HepG2 (cell line): Measurements from ENCODE around the gene HES7. TPM values are rescaled to one million over a fixed set of nuclear protein-coding genes. Genes with fewer than 3 reads are reported as not detected.

ENCODE experiments used
- AKNA ChIP-seq: sonication (generic); formaldehyde crosslinking; IDR thresholded peaks from 2 replicates; pipeline ENCODE4 v1.4.0; 2020; ENCODE audit warnings: missing genetic modification reagents, borderline replicate concordance
- CENPT ChIP-seq: sonication (generic); formaldehyde crosslinking; IDR thresholded peaks from 2 replicates; pipeline ENCODE4 v1.8.0; 2022; ENCODE audit warnings: low read depth, mild to moderate bottlenecking, moderate library complexity, missing genetic modification reagents
- FOSL2 ChIP-seq: sonication (generic); formaldehyde crosslinking; IDR thresholded peaks from 2 replicates; pipeline ENCODE4 v1.4.0; 2020; ENCODE audit warnings: missing genetic modification reagents
- HOXD1 ChIP-seq: sonication (generic); formaldehyde crosslinking; IDR thresholded peaks from 2 replicates; pipeline ENCODE4 v1.5.0; 2020; ENCODE audit warnings: missing genetic modification reagents
- IRF2 ChIP-seq: IDR thresholded peaks from 2 replicates; pipeline ENCODE4 v1.6.1; 2018; ENCODE audit warnings: missing genetic modification reagents, missing compliant biosample characterization
- NFKBIZ ChIP-seq: IDR thresholded peaks from 2 replicates; pipeline ENCODE4 v1.6.1; 2018; ENCODE audit warnings: missing genetic modification reagents, missing compliant biosample characterization
- ZNF317 ChIP-seq: sonication (generic); formaldehyde crosslinking; IDR thresholded peaks from 2 replicates; pipeline ENCODE4 v1.5.0; 2020; ENCODE audit warnings: mild to moderate bottlenecking, missing genetic modification reagents
- ZNF33B ChIP-seq: sonication (generic); formaldehyde crosslinking; IDR thresholded peaks from 2 replicates; pipeline ENCODE4 v1.5.1; 2020; ENCODE audit warnings: mild to moderate bottlenecking, missing genetic modification reagents
- ZNF709 ChIP-seq: sonication (generic); formaldehyde crosslinking; IDR thresholded peaks from 2 replicates; pipeline ENCODE4 v1.5.0; 2020; ENCODE audit warnings: mild to moderate bottlenecking, missing genetic modification reagents
- polyA plus RNA-seq, 8 experiments: library from polyadenylated mRNA; depleted of rRNA in 3 of 8; stranded (reverse) in 7 of 8; unstranded in 1 of 8; fragments of >200 nt; fragmentation: Illumina TruSeq in 4 of 8; extraction: Trizol in 4 of 8; gene quantifications; 2 replicates each; pipeline versions ENCODE4 v1.2.1 to v1.2.3, GENCODE V29; 2011 to 2016; ENCODE audit warnings: low read depth in 4 of 8, missing spikeins in 1 of 8, mixed read lengths in 1 of 8; ENCODE audit not compliant: insufficient read depth in 1 of 8
- total RNA-seq, 5 experiments: library from RNA; depleted of rRNA; stranded (reverse); fragments of >200 nt; fragmentation: Illumina TruSeq; extraction: Trizol; gene quantifications; 2 replicates each; pipeline ENCODE4 v1.2.3, GENCODE V29; 2016; ENCODE audit warnings: low read depth in 1 of 5
- TF ChIP-seq, protein P1 (sequence below): sonication (generic); formaldehyde crosslinking; IDR thresholded peaks from 2 replicates; pipeline ENCODE4 v1.9.0; 2021; ENCODE audit warnings: missing genetic modification reagents, mild to moderate bottlenecking, borderline replicate concordance
- TF ChIP-seq, protein P2 (sequence below): sonication (generic); formaldehyde crosslinking; conservative IDR thresholded peaks from 2 replicates; pipeline ENCODE4 v1.8.0; 2022; ENCODE audit warnings: low read depth, missing genetic modification reagents
- TF ChIP-seq, protein P3 (sequence below): IDR thresholded peaks from 2 replicates; pipeline ENCODE4 v1.6.1; 2016
- TF ChIP-seq, protein P4 (sequence below): sonication (generic); formaldehyde crosslinking; IDR thresholded peaks from 2 replicates; pipeline ENCODE4 v1.5.1; 2020; ENCODE audit warnings: mild to moderate bottlenecking, missing genetic modification reagents, borderline replicate concordance

The HES7 gene
- total and polyA plus RNA-seq, 2 of the 13 experiments (the other 11 are each of a cell fraction or from before 2014, with no cell fraction given) = not detected

GRCh38 chr17:8173056-8173870, 49.4 kb upstream of the HES7 start (continued):
- TF ChIP-seq AKNA (peak; percentile 90), CENPT (CRISPR knock-in tag) (peak; percentile 94), ZNF33B (peak; percentile 68; the same call in 1 of the 2 replicates), HOXD1 (CRISPR knock-in tag) (peak; percentile 96), FOSL2 (peak; percentile 84), ZNF317 (peak; percentile 93), ZNF709 (CRISPR knock-in tag) (peak; percentile 82; the same call in 1 of the 2 replicates), NFKBIZ (peak; percentile 95), IRF2 (peak; percentile 99)
- TF ChIP-seq, protein P1, sequence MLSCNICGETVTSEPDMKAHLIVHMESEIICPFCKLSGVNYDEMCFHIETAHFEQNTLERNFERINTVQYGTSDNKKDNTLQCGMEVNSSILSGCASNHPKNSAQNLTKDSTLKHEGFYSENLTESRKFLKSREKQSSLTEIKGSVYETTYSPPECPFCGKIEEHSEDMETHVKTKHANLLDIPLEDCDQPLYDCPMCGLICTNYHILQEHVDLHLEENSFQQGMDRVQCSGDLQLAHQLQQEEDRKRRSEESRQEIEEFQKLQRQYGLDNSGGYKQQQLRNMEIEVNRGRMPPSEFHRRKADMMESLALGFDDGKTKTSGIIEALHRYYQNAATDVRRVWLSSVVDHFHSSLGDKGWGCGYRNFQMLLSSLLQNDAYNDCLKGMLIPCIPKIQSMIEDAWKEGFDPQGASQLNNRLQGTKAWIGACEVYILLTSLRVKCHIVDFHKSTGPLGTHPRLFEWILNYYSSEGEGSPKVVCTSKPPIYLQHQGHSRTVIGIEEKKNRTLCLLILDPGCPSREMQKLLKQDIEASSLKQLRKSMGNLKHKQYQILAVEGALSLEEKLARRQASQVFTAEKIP (CRISPR knock-in tag) = no peak
- TF ChIP-seq, protein P2, sequence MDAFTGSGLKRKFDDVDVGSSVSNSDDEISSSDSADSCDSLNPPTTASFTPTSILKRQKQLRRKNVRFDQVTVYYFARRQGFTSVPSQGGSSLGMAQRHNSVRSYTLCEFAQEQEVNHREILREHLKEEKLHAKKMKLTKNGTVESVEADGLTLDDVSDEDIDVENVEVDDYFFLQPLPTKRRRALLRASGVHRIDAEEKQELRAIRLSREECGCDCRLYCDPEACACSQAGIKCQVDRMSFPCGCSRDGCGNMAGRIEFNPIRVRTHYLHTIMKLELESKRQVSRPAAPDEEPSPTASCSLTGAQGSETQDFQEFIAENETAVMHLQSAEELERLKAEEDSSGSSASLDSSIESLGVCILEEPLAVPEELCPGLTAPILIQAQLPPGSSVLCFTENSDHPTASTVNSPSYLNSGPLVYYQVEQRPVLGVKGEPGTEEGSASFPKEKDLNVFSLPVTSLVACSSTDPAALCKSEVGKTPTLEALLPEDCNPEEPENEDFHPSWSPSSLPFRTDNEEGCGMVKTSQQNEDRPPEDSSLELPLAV (CRISPR knock-in tag) = peak; percentile 89; the same call in 1 of the 2 replicates
- TF ChIP-seq, protein P3, sequence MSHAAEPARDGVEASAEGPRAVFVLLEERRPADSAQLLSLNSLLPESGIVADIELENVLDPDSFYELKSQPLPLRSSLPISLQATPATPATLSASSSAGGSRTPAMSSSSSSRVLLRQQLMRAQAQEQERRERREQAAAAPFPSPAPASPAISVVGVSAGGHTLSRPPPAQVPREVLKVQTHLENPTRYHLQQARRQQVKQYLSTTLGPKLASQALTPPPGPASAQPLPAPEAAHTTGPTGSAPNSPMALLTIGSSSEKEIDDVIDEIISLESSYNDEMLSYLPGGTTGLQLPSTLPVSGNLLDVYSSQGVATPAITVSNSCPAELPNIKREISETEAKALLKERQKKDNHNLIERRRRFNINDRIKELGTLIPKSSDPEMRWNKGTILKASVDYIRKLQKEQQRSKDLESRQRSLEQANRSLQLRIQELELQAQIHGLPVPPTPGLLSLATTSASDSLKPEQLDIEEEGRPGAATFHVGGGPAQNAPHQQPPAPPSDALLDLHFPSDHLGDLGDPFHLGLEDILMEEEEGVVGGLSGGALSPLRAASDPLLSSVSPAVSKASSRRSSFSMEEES (CRISPR knock-in tag) = peak; percentile 86
- TF ChIP-seq, protein P4, sequence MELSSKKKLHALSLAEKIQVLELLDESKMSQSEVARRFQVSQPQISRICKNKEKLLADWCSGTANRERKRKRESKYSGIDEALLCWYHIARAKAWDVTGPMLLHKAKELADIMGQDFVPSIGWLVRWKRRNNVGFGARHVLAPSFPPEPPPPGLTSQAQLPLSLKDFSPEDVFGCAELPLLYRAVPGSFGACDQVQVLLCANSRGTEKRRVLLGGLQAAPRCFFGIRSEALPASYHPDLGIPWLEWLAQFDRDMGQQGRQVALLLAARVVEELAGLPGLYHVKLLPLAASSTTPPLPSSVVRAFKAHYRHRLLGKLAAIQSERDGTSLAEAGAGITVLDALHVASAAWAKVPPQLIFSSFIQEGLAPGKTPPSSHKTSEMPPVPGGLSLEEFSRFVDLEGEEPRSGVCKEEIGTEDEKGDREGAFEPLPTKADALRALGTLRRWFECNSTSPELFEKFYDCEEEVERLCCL (CRISPR knock-in tag) = no peak; the same call in 1 of the 2 replicates
